Esophagus squamous epithelium (tissue), 5 donors: ENCODE results near the gene MLPH. TPM values are rescaled to one million over a fixed set of nuclear protein-coding genes. Genes with fewer than 3 reads are reported as not detected.

Source experiments
- DNase-seq: peaks from one replicate; lab custom pipeline; 2025; lab: John Stamatoyannopoulos, UW
- H3K27ac ChIP-seq, 4 donors: fragments of 200-600 bp; sonication (generic); one replicate each; pipeline ENCODE4 v1.5.1; 2016 to 2019; ENCODE audit warnings: mild to moderate bottlenecking in 1 of 4
- H3K27me3 ChIP-seq, 4 donors: fragments of 200-600 bp; sonication (generic); 1 replicate in 3 of 4; 2 replicates in 1 of 4; pipeline versions ENCODE4 v1.5.1 to v1.6.0; 2017 to 2021; ENCODE audit warnings: antibody characterized with exemption in 1 of 4
- H3K36me3 ChIP-seq, 3 donors: fragments of 200-600 bp; sonication (generic); one replicate each; pipeline ENCODE4 v1.5.1; 2016 to 2019
- H3K4me1 ChIP-seq, 3 donors: fragments of 200-600 bp; sonication (generic); one replicate each; pipeline ENCODE4 v1.5.1; 2017 to 2019
- H3K4me3 ChIP-seq, 4 donors: fragments of 200-600 bp; sonication (generic); 1 replicate in 3 of 4; 2 replicates in 1 of 4; pipeline ENCODE4 v1.5.1; 2016 to 2019; ENCODE audit warnings: mild to moderate bottlenecking in 2 of 4, moderate library complexity in 1 of 4
- H3K9me3 ChIP-seq, 3 donors: fragments of 200-600 bp; sonication (generic); one replicate each; pipeline ENCODE4 v1.5.1; 2016 to 2019
- CTCF ChIP-seq, 6 experiments: fragments of 450-650 bp in 4 of 6; fragments of 200-600 bp in 2 of 6; sonication (generic) in 2 of 6; IDR thresholded peaks; one replicate each; pipeline ENCODE4 v1.5.1; 2016 to 2019; ENCODE audit warnings: antibody characterized with exemption in 6 of 6, mild to moderate bottlenecking in 4 of 6, moderate library complexity in 4 of 6
- POLR2A ChIP-seq, 4 donors: fragments of 450-650 bp; IDR thresholded peaks; one replicate each; pipeline ENCODE4 v1.6.1; 2017; ENCODE audit warnings: antibody characterized with exemption in 4 of 4, mild to moderate bottlenecking in 4 of 4, moderate library complexity in 3 of 4
- WGBS, 2 donors: methylation state at CpG; one replicate each; pipeline ENCODE4 v1.1.5; 2018; 5-methylcytosine and 5-hydroxymethylcytosine counted together
- intact Hi-C: fragments of 100-400 bp; cut with DNase I; formaldehyde crosslinking; loops from one replicate; pipeline ENCODE4 v1.15.0; 2022
- total RNA-seq, 4 donors: library from RNA; depleted of rRNA; stranded (reverse); fragments of >200 nt; gene quantifications; one replicate each; pipeline ENCODE4 v1.1.0, GENCODE V29; 2016
- donor health status: DM: yes; HTN: yes; CAD: no.

MLPH gene
- total RNA-seq, 4 donors from 2014 or later, result 1.8 to 10.5 (median 7.6) TPM

- Histone ChIP-seq H3K36me3 (peaks cover 0 to 5% (median 0%) of the 10 kb centered on the region in 3 donors), H3K4me1 (peaks cover 7 to 15% (median 10%) of the 10 kb centered on the region in 3 donors), H3K4me3 (no peak overlapping the region), H3K27me3 (peaks cover 0 to 10% (median 0%) of the 10 kb centered on the region in 4 donors), H3K9me3 (peaks cover 0 to 22% (median 6%) of the 10 kb centered on the region in 3 donors), H3K27ac (peak overlapping the region in 1 of 4 donors; percentile 22)
- DNase-seq, result no peak
- WGBS, 2 donors, result 25 to 41% methylated on average over 16 to 19 of the region's 22 CpGs
- no peak for TF ChIP-seq POLR2A (IDR thresholded peaks at IDR 0.05)
- no peak for TF ChIP-seq CTCF (IDR thresholded peaks at IDR 0.05)
- intact Hi-C loops, result no loop called here
Measured at GRCh38 chr2:237558961-237559641, 72.0 kb downstream of the MLPH start.

- 60 to 100% methylated on average over 1 of the region's 7 CpGs for WGBS, 2 donors
- H3K36me3 ChIP-seq, result no peaks in the 10 kb centered on the region
- no peak overlapping the region for H3K27ac ChIP-seq
- TF ChIP-seq CTCF (IDR thresholded peaks at IDR 0.05) (no peak), POLR2A (IDR thresholded peaks at IDR 0.05) (no peak)
- H3K4me3 ChIP-seq, result no peak overlapping the region
- peaks cover 0 to 1% (median 0%) of the 10 kb centered on the region in 3 donors for H3K9me3 ChIP-seq
- intact Hi-C loops, result no loop called here
- DNase-seq, result no peak
- peaks cover 0 to 21% (median 0%) of the 10 kb centered on the region in 4 donors for H3K27me3 ChIP-seq
- H3K4me1 ChIP-seq, result peaks cover 7 to 15% (median 10%) of the 10 kb centered on the region in 3 donors
Measured at GRCh38 chr2:237561221-237561620, 74.2 kb downstream of the MLPH start.

GRCh38 chr2:237563816-237564215 lies 76.8 kb downstream of the MLPH start:
- Histone ChIP-seq H3K9me3 (no peaks in the 10 kb centered on the region), H3K27me3 (peaks cover 0 to 21% (median 0%) of the 10 kb centered on the region in 4 donors), H3K36me3 (no peaks in the 10 kb centered on the region), H3K4me1 (peaks cover 6 to 11% (median 7%) of the 10 kb centered on the region in 3 donors), H3K4me3 (no peak overlapping the region), H3K27ac (no peak overlapping the region)
- TF ChIP-seq CTCF (IDR thresholded peaks at IDR 0.05) (no peak), POLR2A (IDR thresholded peaks at IDR 0.05) (no peak)
- no peak for DNase-seq
- 47 to 66% methylated on average over 3 of the region's 14 CpGs for WGBS, 2 donors
- intact Hi-C loops, result no loop called here

- peaks cover 0 to 21% (median 0%) of the 10 kb centered on the region in 4 donors for H3K27me3 ChIP-seq
- no peak for DNase-seq
- intact Hi-C loops, result no loop called here
- TF ChIP-seq POLR2A (IDR thresholded peaks at IDR 0.05), result no peak
- TF ChIP-seq CTCF (IDR thresholded peaks at IDR 0.05), result no peak
- H3K36me3 ChIP-seq, result no peaks in the 10 kb centered on the region
- H3K4me1 ChIP-seq, result peaks cover 0 to 3% (median under 1%) of the 10 kb centered on the region in 3 donors
- no peaks in the 10 kb centered on the region for H3K9me3 ChIP-seq
- no peak overlapping the region for H3K4me3 ChIP-seq
- H3K27ac ChIP-seq, result no peak overlapping the region
- WGBS, 2 donors, result 69 to 80% methylated on average over 6 to 9 of the region's 14 CpGs
Measured at GRCh38 chr2:237564526-237565131, 77.6 kb downstream of the MLPH start.

GRCh38 chr2:237565974-237566373 lies 78.9 kb downstream of the MLPH start:
- TF ChIP-seq CTCF (IDR thresholded peaks at IDR 0.05), result no peak
- no peak for TF ChIP-seq POLR2A (IDR thresholded peaks at IDR 0.05)
- no peak for DNase-seq
- peaks cover 0 to 21% (median 0%) of the 10 kb centered on the region in 4 donors for H3K27me3 ChIP-seq
- no peaks in the 10 kb centered on the region for H3K9me3 ChIP-seq
- no peak overlapping the region for H3K4me3 ChIP-seq
- H3K4me1 ChIP-seq, result no peaks in the 10 kb centered on the region
- no peaks in the 10 kb centered on the region for H3K36me3 ChIP-seq
- 63 to 89% methylated on average over 1 of the region's 1 CpG for WGBS, 2 donors
- no peak overlapping the region for H3K27ac ChIP-seq
- intact Hi-C loops, result no loop called here
